ENCODE data around the gene EGLN1. TPM values are rescaled to one million over a fixed set of nuclear protein-coding genes. Genes with fewer than 3 reads are reported as not detected.

EGLN1 gene
- total RNA-seq, 2 experiments from 2014 or later = 36.0 to 37.8 TPM

DNA sequence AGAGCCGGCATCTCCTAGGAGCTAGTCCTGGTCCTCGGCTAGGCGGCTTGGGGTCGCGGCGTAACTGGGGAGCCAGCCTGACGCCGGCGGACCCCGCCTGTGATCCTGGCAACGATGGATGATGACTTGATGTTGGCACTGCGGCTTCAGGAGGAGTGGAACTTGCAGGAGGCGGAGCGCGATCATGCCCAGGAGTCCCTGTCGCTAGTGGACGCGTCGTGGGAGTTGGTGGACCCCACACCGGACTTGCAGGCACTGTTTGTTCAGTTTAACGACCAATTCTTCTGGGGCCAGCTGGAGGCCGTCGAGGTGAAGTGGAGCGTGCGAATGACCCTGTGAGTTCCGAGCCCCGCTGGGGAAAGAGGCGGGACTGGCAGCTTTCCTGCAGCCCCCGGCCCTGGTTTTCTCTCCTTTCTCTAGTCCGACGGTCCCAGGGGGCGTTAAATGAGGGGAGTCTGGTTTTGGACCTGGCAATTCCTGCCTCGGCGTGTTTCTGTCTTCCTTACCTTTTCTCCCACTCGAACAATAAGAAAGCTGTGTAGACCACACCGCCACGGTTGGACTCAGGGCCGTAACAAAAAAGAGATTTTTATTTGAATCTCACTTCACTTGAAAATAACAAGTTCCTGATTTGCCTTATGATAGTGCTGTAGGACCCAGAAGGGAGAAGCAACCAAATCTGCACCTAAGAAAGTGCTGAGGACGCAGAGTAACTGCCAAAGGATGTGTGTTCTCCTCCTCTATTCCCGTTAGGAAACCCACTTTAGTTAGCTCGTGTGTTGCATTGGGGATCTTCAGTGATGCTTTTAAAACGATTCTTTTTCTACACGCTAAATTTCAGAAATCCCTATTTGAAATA lies 83.6 kb downstream of the EGLN1 start, which contains the start of gene SPRTN:
TSS of gene SPRTN (plus strand) at position 24 of the 859 bp plus-strand sequence. CDS start at position 115, 91 bp downstream.
- CTCF ChIA-PET = interaction anchor here (0.9 to 1.2 kb wide), 2 partner anchors 12 to 22 kb away, joined by 3 to 5 read pairs; no protein-coding TSS in a partner anchor

GRCh38 chr1:231337472-231338269 lies 84.4 kb downstream of the EGLN1 start, which contains the start of gene EXOC8:
Gene EXOC8, minus strand, starts transcription at chr1:231337852. Its CDS starts 107 bp downstream, at chr1:231337745.
- CTCF ChIA-PET = interaction anchor here (0.6 to 1.2 kb wide), 3 partner anchors 13 to 210 kb away, joined by 3 to 5 read pairs (median 3); no protein-coding TSS in a partner anchor
- POLR2A ChIA-PET = interaction anchor here (0.5 to 1.6 kb wide), 6 partner anchors 22 to 418 kb away, joined by 3 to 13 read pairs (median 3); partner anchors contain the start of gene EGLN1

More for the DNA sequence above, 83.6 kb downstream of the EGLN1 start, which contains the start of gene SPRTN:
- POLR2A ChIA-PET = interaction anchor here (0.5 to 1.6 kb wide), 5 partner anchors 22 to 418 kb away, joined by 3 to 13 read pairs (median 3); partner anchors contain the start of gene EGLN1

DNA sequence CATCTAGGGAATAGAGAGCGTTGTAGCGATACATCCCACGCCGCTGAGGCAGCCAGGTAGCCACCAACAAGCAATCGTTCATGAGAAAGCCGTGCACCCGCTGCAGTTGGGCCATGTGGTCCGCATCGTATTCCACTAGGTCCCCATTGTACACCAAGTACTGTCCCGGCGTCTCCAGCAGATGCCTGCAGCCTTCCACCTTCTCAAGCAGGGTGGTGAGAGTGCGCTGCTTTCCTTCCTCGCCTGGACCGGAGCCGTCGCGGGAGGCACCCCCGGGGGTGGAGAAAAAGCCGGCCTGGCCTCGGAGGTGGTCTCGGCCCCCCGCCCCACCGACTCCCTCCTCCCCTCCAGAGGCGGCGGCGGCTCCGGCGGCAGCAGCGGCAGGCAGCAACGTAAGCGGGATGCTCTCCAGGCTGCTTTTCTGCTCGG lies 85.0 kb downstream of the EGLN1 start:
- CTCF ChIA-PET = interaction anchor here (1.2 kb wide), 1 partner anchor 21 kb away, joined by 5 read pairs; no protein-coding TSS in a partner anchor
- POLR2A ChIA-PET = interaction anchor here (1.2 to 1.6 kb wide), 2 partner anchors 84 to 191 kb away, joined by 3 to 13 read pairs; partner anchors contain the start of gene EGLN1

DNA sequence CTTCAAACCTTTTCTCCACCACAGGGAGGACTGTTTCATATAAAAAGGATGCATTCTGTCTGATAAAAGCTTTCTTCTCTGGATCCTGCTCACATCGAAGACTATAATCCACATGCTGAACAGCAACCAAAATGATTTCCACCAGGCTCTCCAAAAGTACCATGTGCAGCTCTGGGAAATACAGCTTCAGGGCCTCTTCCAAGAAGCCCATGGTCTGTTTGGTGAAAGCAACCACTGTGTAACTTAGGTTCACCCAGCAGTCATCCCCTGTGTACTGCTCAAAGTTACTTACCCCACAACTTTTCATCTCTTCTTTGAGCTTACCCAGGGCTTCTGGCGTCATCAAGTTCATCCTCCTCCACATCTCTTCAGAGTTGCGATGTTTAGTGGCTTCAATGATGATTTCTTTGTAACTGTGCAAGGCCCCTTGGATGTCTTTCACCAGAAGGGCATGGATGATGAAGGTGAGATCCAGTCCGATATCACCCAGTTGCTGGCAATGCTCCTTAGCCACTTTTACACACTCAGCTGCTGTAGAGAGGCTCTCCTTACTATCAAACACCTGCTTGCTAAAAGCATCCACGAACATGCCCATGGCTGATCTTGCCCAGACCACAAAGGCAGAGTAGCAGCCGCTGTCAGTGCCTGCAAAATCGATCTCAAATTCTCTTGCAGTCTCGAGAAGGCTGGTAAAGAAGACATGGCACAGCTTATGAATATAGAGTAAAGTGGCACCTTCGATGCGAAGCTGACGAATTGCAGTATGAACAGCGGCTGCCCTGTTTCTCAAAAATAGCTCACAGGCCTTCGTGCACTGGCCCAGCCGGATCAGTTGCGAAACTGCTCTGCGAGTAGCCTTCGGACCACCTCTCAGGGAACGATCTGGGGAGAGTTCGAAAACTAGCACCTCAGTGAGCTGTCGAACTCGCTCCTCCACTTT lies 86.2 kb downstream of the EGLN1 start:
- ChIA-PET POLR2A (no interaction called here), CTCF (interaction anchor here (0.6 kb wide), 1 partner anchor 55 kb away, joined by 3 read pairs; no protein-coding TSS in a partner anchor)

DNA sequence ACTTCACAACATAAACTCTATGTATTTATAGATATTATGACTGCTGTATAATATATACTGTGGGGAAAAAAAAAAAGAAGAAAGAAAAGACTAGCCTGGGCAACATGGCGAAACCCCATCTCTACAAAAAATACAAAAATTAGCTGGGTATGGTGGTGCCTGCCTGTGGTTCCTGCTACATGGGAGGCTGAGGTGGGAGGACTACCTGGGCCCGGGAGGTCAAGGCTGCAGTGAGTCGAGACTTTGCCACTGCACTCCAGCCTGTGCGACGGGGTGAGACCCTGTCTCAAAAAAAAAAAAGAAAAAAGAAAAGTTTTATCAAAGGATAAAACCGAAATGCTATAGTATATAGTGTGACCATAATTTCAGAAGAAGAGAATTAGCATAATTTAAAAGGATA lies 87.1 kb downstream of the EGLN1 start:
- POLR2A ChIA-PET = no interaction called here
- CTCF ChIA-PET = no interaction called here

GRCh38 chr1:231334079-231334666 lies 87.9 kb downstream of the EGLN1 start:
- ChIA-PET CTCF (no interaction called here), POLR2A (no interaction called here)

DNA sequence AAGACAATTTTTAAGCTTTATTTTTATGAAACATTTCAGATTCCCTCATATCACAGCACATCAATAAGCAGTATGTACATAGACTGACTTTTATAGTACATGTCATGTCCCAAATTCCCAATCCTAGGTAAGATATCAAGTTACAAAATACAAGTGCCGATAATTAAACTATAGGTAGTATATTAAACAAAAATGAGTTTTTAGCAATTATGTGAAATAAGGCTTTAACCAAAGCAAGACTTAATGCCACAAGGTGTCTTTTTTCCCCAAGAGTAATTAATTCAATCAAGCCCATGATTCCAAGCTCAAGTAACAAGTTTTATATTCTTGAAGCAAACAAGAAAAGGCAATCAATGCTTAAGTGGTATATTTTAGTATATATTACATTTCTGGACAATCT lies 89.3 kb downstream of the EGLN1 start:
- CTCF ChIA-PET = interaction anchor here (1.0 kb wide), 1 partner anchor 17 kb away, joined by 3 read pairs; no protein-coding TSS in a partner anchor

GRCh38 chr1:231329483-231329882 lies 92.6 kb downstream of the EGLN1 start:
- ChIA-PET POLR2A (interaction anchor here (0.7 kb wide), 1 partner anchor 1268 kb away, joined by 3 read pairs; no protein-coding TSS in a partner anchor), CTCF (no interaction called here)

More for the DNA sequence above, 89.3 kb downstream of the EGLN1 start:
- POLR2A ChIA-PET = no interaction called here

DNA sequence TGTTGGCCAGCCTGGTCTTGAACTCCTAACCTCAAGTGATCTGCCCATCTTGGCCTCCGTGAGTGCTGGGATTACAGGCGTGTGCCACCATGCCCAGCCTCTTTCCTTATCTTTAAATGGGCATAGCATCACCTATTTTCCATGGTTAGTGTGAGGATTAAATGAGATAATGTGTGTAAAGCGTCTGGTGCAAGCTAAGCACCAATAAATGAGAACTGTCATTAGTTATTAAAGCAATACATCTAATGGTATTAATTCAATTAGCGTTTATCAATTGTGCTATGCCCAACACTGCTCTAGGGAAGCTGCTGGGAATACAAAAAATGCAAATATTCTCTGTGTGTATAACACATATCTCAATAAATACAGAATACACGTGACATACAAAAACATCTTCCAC lies 94.5 kb downstream of the EGLN1 start:
- POLR2A ChIA-PET = no interaction called here
- CTCF ChIA-PET = no interaction called here

- CTCF ChIA-PET = interaction anchor here (1.2 kb wide), 1 partner anchor 11 kb away, joined by 3 read pairs; no protein-coding TSS in a partner anchor
- POLR2A ChIA-PET = no interaction called here
Observed at GRCh38 chr1:231326248-231326647, 95.8 kb downstream of the EGLN1 start.

- ChIA-PET CTCF (no interaction called here), POLR2A (no interaction called here)
Observed at GRCh38 chr1:231324660-231325059, 97.4 kb downstream of the EGLN1 start.

DNA sequence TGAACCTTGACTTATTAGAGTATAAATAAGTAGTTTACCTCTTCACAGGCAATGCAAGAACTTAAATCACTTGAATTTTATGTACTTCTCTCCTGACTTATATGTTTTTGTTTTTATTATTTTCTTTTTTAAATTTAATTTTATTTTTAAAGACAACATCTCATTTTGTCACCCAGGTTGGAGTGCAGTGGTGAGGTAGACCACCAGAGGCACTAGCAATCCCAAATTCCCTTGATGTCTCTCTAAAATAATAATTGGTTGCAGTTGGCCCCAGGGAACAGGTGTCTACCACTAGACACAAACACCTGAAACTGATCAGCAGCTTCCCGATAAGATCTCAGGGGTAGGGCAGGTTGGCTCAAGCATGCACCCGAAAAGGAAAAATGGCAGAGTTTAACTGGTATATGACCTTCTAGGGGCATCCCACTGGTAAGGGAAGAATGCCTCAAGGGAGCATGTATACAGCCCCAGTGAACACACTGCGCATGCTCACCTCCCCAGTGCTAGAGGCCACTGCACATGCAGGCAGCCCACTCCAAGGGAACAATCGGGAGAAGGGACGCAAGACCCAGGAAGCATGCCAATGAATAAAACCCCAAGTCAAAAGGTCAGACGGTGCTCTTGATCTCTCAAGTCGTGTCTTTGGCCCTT lies 99.1 kb downstream of the EGLN1 start:
- ChIA-PET POLR2A (no interaction called here), CTCF (no interaction called here)

- ChIA-PET POLR2A (no interaction called here), CTCF (no interaction called here)
Observed at GRCh38 chr1:231319080-231319479, 103.0 kb downstream of the EGLN1 start.

DNA sequence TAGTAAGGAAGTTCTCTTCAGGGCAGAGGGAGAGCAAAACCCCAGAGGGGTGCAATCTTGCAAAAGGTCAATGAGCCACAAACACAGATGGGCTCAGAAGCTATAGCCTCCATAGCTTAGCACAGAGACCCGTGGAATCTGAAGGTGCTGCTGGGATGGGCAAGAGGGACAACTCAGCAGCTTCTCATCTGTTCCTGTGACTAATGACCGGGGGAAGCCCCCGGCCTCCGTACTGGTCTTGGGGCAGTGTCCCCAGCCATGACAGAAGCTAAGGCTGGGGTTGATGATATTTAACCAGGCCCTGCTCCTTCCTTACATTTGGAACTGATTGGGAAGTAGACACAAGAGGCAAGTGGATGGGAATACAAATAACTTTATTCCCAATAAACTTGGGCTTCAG lies 103.5 kb downstream of the EGLN1 start:
- ChIA-PET POLR2A (no interaction called here), CTCF (interaction anchor here (0.7 kb wide), 1 partner anchor 102 kb away, joined by 3 read pairs; no protein-coding TSS in a partner anchor)

DNA sequence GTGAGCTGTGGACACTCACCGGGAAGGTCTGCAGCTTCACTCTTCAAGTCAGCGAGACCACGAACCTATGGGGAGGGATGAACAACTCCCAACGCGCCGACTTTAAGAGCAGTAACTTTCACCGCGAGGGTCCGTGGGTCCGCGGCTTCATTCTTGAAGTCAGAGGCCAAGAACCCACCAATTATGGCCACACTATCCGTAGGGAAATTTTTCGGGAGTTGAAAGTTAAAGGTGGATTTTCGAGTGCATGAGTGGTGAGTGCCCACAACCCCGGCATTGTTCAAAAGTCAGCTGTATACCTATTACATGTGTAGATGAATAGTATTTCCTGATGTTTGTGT lies 104.1 kb downstream of the EGLN1 start:
- ChIA-PET CTCF (interaction anchor here (0.7 kb wide), 1 partner anchor 102 kb away, joined by 3 read pairs; no protein-coding TSS in a partner anchor), POLR2A (no interaction called here)

DNA sequence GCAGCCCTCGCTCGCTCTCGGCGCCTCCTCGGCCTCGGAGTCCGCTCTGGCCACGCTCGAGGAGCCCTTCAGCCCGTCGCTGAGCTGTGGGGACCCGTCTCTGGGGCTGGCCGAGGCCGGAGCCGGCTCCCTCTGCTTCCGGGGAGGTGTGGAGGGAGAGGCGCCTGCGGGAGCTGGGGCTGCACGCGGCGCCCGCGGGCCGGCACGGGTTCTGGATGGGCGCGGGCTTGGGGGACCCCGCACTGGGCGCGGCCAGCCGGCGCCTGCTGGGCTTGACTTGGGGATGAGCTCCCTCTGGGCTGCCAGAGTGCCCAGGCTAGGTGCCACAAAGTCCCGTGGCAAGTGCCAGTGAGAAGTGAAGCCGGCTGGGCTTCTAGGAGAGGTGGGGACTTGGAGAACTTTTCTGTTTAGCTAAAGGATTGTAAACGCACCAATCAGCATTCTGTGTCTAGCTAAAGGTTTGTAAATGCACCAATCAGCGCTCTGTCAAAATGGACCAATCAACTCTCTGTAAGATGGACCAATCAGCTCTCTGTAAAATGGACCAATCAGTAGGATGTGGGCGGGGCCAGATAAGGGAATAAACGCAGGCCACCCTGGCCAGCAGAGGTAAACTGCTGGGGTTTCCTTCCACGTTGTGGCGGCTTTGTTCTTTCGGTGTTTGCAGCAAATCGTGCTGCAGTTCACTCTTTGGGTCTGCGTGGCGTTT lies 104.6 kb downstream of the EGLN1 start:
- POLR2A ChIA-PET = no interaction called here
- CTCF ChIA-PET = interaction anchor here (0.7 kb wide), 1 partner anchor 103 kb away, joined by 3 read pairs; no protein-coding TSS in a partner anchor

- POLR2A ChIA-PET = no interaction called here
- CTCF ChIA-PET = interaction anchor here (0.6 to 3.2 kb wide), 6 partner anchors 10 to 475 kb away, joined by 3 to 8 read pairs (median 4); partner anchors contain the start of genes EXOC8 and SPRTN
Observed at GRCh38 chr1:231315887-231316286, 106.2 kb downstream of the EGLN1 start.
